ENCODE data around the gene SMG5. TPM values are rescaled to one million over a fixed set of nuclear protein-coding genes. Genes with fewer than 3 reads are reported as not detected.

SMG5 gene
- polyA plus RNA-seq, 1 donor from 2014 or later, result 57.3 TPM

GRCh38 chr1:156291226-156292061 is 8.8 kb upstream of the SMG5 start:
- Histone ChIP-seq H3K79me2 (replicated peaks; ENCODE audit: insufficient read depth, low read length) (no peaks in the 10 kb centered on the region), H3F3A (ENCODE audit: insufficient read depth, low read length, poor library complexity, severe bottlenecking) (no peaks in the 10 kb centered on the region), H2AFZ (ENCODE audit: low read depth, low read length) (no peak overlapping the region), H3K4me2 (ENCODE audit: low read length) (no peak overlapping the region), H3K9me3 (ENCODE audit: low read length) (no peaks in the 10 kb centered on the region), H3K36me3 (ENCODE audit: insufficient read depth, low read length) (no peaks in the 10 kb centered on the region), H3K9ac (ENCODE audit: low read length) (no peak overlapping the region), H3K27ac (ENCODE audit: low read length) (no peak overlapping the region), H4K20me1 (ENCODE audit: insufficient read depth) (no peaks in the 10 kb centered on the region), H3K27me3 (ENCODE audit: insufficient read depth, low read depth, low read length) (no peaks in the 10 kb centered on the region), H3K9me2 (ENCODE audit: insufficient read depth, low read length) (no peaks in the 10 kb centered on the region), H3K4me3 (ENCODE audit: low read length) (no peak overlapping the region)
- TF ChIP-seq POLR2AphosphoS5 (IDR thresholded peaks at IDR 0.05), result no peak
- TF ChIP-seq, protein P1, sequence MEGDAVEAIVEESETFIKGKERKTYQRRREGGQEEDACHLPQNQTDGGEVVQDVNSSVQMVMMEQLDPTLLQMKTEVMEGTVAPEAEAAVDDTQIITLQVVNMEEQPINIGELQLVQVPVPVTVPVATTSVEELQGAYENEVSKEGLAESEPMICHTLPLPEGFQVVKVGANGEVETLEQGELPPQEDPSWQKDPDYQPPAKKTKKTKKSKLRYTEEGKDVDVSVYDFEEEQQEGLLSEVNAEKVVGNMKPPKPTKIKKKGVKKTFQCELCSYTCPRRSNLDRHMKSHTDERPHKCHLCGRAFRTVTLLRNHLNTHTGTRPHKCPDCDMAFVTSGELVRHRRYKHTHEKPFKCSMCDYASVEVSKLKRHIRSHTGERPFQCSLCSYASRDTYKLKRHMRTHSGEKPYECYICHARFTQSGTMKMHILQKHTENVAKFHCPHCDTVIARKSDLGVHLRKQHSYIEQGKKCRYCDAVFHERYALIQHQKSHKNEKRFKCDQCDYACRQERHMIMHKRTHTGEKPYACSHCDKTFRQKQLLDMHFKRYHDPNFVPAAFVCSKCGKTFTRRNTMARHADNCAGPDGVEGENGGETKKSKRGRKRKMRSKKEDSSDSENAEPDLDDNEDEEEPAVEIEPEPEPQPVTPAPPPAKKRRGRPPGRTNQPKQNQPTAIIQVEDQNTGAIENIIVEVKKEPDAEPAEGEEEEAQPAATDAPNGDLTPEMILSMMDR (IDR thresholded peaks at IDR 0.05; ENCODE audit: poor library complexity, severe bottlenecking), result no peak
- TF ChIP-seq REST (IDR thresholded peaks at IDR 0.05; ENCODE audit: borderline replicate concordance), result no peak
- no peak for TF ChIP-seq MXI1 (conservative IDR thresholded peaks at IDR 0.05; ENCODE audit: poor library complexity, severe bottlenecking)
- no peak for TF ChIP-seq EP300 (conservative IDR thresholded peaks at IDR 0.05; ENCODE audit: poor library complexity, severe bottlenecking)
- TF ChIP-seq EZH2 (IDR thresholded peaks at IDR 0.05; ENCODE audit: borderline replicate concordance, insufficient read depth, low read length, poor library complexity, severe bottlenecking), result no peak
- no peak for TF ChIP-seq RAD21 (conservative IDR thresholded peaks at IDR 0.05)
- no peak for TF ChIP-seq SMC3 (conservative IDR thresholded peaks at IDR 0.05; ENCODE audit: poor library complexity)
- TF ChIP-seq TAF1 (IDR thresholded peaks at IDR 0.05; ENCODE audit: low read depth), result no peak

GRCh38 chr1:156289857-156290256 is 7.2 kb upstream of the SMG5 start:
- Histone ChIP-seq H3K9me3 (ENCODE audit: low read length) (no peaks in the 10 kb centered on the region), H3K79me2 (replicated peaks; ENCODE audit: insufficient read depth, low read length) (no peaks in the 10 kb centered on the region), H3F3A (ENCODE audit: insufficient read depth, low read length, poor library complexity, severe bottlenecking) (no peaks in the 10 kb centered on the region), H3K27ac (ENCODE audit: low read length) (no peak overlapping the region), H3K9me2 (ENCODE audit: insufficient read depth, low read length) (no peaks in the 10 kb centered on the region), H2AFZ (ENCODE audit: low read depth, low read length) (no peak overlapping the region), H3K9ac (ENCODE audit: low read length) (no peak overlapping the region), H3K4me3 (ENCODE audit: low read length) (no peak overlapping the region), H3K27me3 (ENCODE audit: insufficient read depth, low read depth, low read length) (no peaks in the 10 kb centered on the region), H3K4me2 (ENCODE audit: low read length) (no peak overlapping the region), H4K20me1 (ENCODE audit: insufficient read depth) (no peaks in the 10 kb centered on the region), H3K36me3 (ENCODE audit: insufficient read depth, low read length) (no peaks in the 10 kb centered on the region)
- TF ChIP-seq RAD21 (conservative IDR thresholded peaks at IDR 0.05) (no peak), MXI1 (conservative IDR thresholded peaks at IDR 0.05; ENCODE audit: poor library complexity, severe bottlenecking) (no peak), POLR2AphosphoS5 (IDR thresholded peaks at IDR 0.05) (no peak), REST (IDR thresholded peaks at IDR 0.05; ENCODE audit: borderline replicate concordance) (no peak), SMC3 (conservative IDR thresholded peaks at IDR 0.05; ENCODE audit: poor library complexity) (no peak), TAF1 (IDR thresholded peaks at IDR 0.05; ENCODE audit: low read depth) (no peak), EZH2 (IDR thresholded peaks at IDR 0.05; ENCODE audit: borderline replicate concordance, insufficient read depth, low read length, poor library complexity, severe bottlenecking) (no peak), EP300 (conservative IDR thresholded peaks at IDR 0.05; ENCODE audit: poor library complexity, severe bottlenecking) (no peak)
- TF ChIP-seq, protein P1 (IDR thresholded peaks at IDR 0.05; ENCODE audit: poor library complexity, severe bottlenecking), result no peak

All from neural cell (in vitro differentiated cells).